ENCODE results near the gene KRTAP16-1.

DNA sequence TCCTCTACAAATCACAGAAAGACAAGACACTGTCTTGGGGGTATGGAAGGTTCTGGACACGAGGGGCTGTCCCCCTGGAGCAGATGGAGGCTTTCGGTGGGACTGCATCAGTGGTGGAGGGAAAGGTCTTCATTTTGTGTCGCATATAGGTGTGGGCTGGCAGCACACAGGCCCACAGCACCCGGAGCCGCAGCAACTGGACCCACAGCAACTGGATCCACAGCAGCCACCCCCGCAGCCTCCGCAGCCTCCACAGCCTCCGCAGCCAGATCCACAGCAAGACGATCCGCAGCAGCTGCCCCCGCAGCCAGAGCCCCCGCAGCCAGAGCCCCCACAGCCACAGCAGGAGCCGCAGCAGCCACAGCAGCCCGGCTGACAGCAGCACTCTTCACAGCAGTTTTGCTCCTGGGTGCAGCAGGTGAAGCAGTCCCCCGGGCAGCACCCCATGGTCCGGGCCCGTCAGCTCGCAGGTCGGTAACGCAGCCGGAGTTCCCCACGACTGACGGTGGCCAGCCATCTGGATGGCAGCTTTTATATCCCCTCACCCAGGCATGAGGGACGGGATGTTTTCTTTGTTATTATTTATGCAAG is 6.2 kb upstream of the KRTAP16-1 start, which contains the start of gene KRTAP17-1:
- TF ChIP-seq, protein P1, sequence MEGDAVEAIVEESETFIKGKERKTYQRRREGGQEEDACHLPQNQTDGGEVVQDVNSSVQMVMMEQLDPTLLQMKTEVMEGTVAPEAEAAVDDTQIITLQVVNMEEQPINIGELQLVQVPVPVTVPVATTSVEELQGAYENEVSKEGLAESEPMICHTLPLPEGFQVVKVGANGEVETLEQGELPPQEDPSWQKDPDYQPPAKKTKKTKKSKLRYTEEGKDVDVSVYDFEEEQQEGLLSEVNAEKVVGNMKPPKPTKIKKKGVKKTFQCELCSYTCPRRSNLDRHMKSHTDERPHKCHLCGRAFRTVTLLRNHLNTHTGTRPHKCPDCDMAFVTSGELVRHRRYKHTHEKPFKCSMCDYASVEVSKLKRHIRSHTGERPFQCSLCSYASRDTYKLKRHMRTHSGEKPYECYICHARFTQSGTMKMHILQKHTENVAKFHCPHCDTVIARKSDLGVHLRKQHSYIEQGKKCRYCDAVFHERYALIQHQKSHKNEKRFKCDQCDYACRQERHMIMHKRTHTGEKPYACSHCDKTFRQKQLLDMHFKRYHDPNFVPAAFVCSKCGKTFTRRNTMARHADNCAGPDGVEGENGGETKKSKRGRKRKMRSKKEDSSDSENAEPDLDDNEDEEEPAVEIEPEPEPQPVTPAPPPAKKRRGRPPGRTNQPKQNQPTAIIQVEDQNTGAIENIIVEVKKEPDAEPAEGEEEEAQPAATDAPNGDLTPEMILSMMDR (IDR thresholded peaks at IDR 0.05), result no peak
- TF ChIP-seq POLR2A (IDR thresholded peaks at IDR 0.05), result no peak

All from Peyer's patch (tissue), 4 donors.